SK-N-SH (cell line): Measurements from ENCODE around the gene PEMT.

ENCODE experiments used
- TF ChIP-seq, protein P1 (sequence below): fragments of 150-350 bp; IDR thresholded peaks from 2 replicates; pipeline ENCODE4 v1.6.1; 2017; ENCODE audit warnings: antibody characterized with exemption, low read length, low read depth, borderline replicate concordance
- TF ChIP-seq, protein P2 (sequence below): fragments of 200-600 bp; sonication (generic); IDR thresholded peaks from 2 replicates; pipeline ENCODE4 v1.6.1; 2017; ENCODE audit warnings: antibody characterized with exemption, mild to moderate bottlenecking, moderate library complexity

DNA sequence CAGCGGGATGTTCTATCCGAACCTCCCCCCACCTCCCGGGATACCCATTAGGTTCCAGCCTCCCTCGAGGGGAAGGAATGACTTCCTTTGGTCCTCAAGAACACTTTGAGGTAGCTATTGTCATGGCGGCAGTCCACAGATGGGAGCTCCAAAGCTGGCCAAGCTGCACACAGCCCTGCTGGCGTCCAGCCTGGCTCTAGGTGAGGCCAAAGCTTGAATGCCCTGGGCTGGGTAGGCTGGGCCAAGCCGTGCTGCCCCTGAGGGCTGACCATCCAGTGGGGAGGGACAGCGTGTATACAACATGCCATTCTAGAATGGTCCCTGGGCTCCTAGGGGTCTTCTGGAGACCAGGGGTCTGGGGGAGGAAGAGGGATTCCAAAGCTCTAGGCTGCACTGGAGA is 43.5 kb downstream of the PEMT start:
- TF ChIP-seq, protein P1, sequence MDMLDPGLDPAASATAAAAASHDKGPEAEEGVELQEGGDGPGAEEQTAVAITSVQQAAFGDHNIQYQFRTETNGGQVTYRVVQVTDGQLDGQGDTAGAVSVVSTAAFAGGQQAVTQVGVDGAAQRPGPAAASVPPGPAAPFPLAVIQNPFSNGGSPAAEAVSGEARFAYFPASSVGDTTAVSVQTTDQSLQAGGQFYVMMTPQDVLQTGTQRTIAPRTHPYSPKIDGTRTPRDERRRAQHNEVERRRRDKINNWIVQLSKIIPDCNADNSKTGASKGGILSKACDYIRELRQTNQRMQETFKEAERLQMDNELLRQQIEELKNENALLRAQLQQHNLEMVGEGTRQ, result no peak
- TF ChIP-seq, protein P2, sequence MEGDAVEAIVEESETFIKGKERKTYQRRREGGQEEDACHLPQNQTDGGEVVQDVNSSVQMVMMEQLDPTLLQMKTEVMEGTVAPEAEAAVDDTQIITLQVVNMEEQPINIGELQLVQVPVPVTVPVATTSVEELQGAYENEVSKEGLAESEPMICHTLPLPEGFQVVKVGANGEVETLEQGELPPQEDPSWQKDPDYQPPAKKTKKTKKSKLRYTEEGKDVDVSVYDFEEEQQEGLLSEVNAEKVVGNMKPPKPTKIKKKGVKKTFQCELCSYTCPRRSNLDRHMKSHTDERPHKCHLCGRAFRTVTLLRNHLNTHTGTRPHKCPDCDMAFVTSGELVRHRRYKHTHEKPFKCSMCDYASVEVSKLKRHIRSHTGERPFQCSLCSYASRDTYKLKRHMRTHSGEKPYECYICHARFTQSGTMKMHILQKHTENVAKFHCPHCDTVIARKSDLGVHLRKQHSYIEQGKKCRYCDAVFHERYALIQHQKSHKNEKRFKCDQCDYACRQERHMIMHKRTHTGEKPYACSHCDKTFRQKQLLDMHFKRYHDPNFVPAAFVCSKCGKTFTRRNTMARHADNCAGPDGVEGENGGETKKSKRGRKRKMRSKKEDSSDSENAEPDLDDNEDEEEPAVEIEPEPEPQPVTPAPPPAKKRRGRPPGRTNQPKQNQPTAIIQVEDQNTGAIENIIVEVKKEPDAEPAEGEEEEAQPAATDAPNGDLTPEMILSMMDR, result no peak
